GM23338 (cell line): Measurements from ENCODE around the gene CAMSAP2. TPM values are rescaled to one million over a fixed set of nuclear protein-coding genes. Genes with fewer than 3 reads are reported as not detected.

Experiments
- ATAC-seq: fragments of 200-7000 bp; cut with Tn5 transposase; 3 replicates; pipeline ENCODE4 v1.9.1; 2020
- DNase-seq: peaks from one replicate; pipeline ENCODE4 v3.0.0-alpha.2; 2015; ENCODE audit warnings: low spot score
- H2AFZ ChIP-seq: fragments of 200-600 bp; sonication (generic); 2 replicates; pipeline ENCODE4 v1.8.0; 2016; ENCODE audit warnings: antibody characterized with exemption, mild to moderate bottlenecking, moderate library complexity
- H3F3A ChIP-seq: fragments of 200-600 bp; sonication (generic); replicated peaks from 2 replicates; pipeline ENCODE4 v1.8.0; 2017; ENCODE audit warnings: antibody characterized with exemption, mixed run types, low read depth
- H3K27ac ChIP-seq: fragments of 200-600 bp; sonication (generic); 2 replicates; pipeline ENCODE4 v1.6.1; 2016; ENCODE audit warnings: low read depth
- H3K27me3 ChIP-seq: fragments of 200-600 bp; sonication (generic); 2 replicates; pipeline ENCODE4 v1.8.0; 2016; ENCODE audit warnings: mild to moderate bottlenecking, mixed run types, moderate library complexity; ENCODE audit not compliant: insufficient read depth
- H3K36me3 ChIP-seq: fragments of 200-600 bp; sonication (generic); 2 replicates; pipeline ENCODE4 v1.8.0; 2016; ENCODE audit warnings: mild to moderate bottlenecking; ENCODE audit not compliant: insufficient read depth
- H3K4me1 ChIP-seq: fragments of 200-600 bp; sonication (generic); 2 replicates; pipeline ENCODE4 v1.8.0; 2016; ENCODE audit warnings: mild to moderate bottlenecking, moderate library complexity; ENCODE audit not compliant: insufficient read depth
- H3K4me2 ChIP-seq: fragments of 200-600 bp; sonication (generic); 2 replicates; pipeline ENCODE4 v1.7.1; 2017; ENCODE audit warnings: mixed run types
- H3K4me3 ChIP-seq: fragments of 200-600 bp; sonication (generic); 2 replicates; pipeline ENCODE4 v1.6.1; 2016; ENCODE audit warnings: mixed run types
- H3K79me2 ChIP-seq: fragments of 200-600 bp; sonication (generic); replicated peaks from 2 replicates; pipeline ENCODE4 v1.8.0; 2017; ENCODE audit warnings: mild to moderate bottlenecking; ENCODE audit not compliant: insufficient read depth
- H3K9me2 ChIP-seq: fragments of 200-600 bp; sonication (generic); 2 replicates; pipeline ENCODE4 v1.8.0; 2017; ENCODE audit not compliant: insufficient read depth
- H4K20me1 ChIP-seq: fragments of 200-600 bp; sonication (generic); replicated peaks from 2 replicates; pipeline ENCODE4 v1.8.0; 2017; ENCODE audit warnings: mild to moderate bottlenecking; ENCODE audit not compliant: insufficient read depth
- H3K27ac Mint-ChIP-seq: 2 replicates; pipeline ENCODE4 v1.8.0; 2020; ENCODE audit warnings: inconsistent platforms, mild to moderate bottlenecking, moderate library complexity, mixed read lengths
- H3K27me3 Mint-ChIP-seq: 3 replicates; pipeline ENCODE4 v1.8.0; 2022; ENCODE audit warnings: low read depth, mild to moderate bottlenecking, moderate library complexity, mixed read lengths, inconsistent platforms; ENCODE audit not compliant: insufficient read depth, poor library complexity
- H3K36me3 Mint-ChIP-seq: 3 replicates; pipeline ENCODE4 v1.8.0; 2021; ENCODE audit warnings: low read depth, mild to moderate bottlenecking, inconsistent platforms, moderate library complexity, mixed read lengths
- H3K4me1 Mint-ChIP-seq: 3 replicates; pipeline ENCODE4 v1.8.0; 2020; ENCODE audit warnings: mild to moderate bottlenecking, inconsistent platforms, mixed read lengths
- H3K4me3 Mint-ChIP-seq: 3 replicates; pipeline ENCODE4 v1.8.0; 2021; ENCODE audit warnings: moderate library complexity, mild to moderate bottlenecking, inconsistent platforms, mixed read lengths
- H3K9me3 Mint-ChIP-seq: 3 replicates; pipeline ENCODE4 v1.8.0; 2020; ENCODE audit warnings: moderate library complexity, mild to moderate bottlenecking, inconsistent platforms, mixed read lengths
- CREB1 ChIP-seq: fragments of 250-450 bp; sonication (Bioruptor Pico); IDR thresholded peaks from 2 replicates; pipeline ENCODE4 v1.5.0; 2020; ENCODE audit warnings: low read depth, mild to moderate bottlenecking, moderate library complexity
- CTCF ChIP-seq, 2 experiments: fragments of 200-600 bp in 1 of 2; sonication (generic) in 1 of 2; conservative IDR thresholded peaks; 2 replicates each; pipeline versions ENCODE4 v1.5.1 to v1.6.1; 2016 to 2017; ENCODE audit warnings: antibody characterized with exemption in 2 of 2, low read depth in 2 of 2, mild to moderate bottlenecking in 2 of 2, moderate library complexity in 1 of 2
- ETS1 ChIP-seq: IDR thresholded peaks from 2 replicates; pipeline ENCODE4 v1.6.1; 2016; ENCODE audit warnings: antibody characterized with exemption
- EZH2 ChIP-seq: fragments of 200-600 bp; sonication (generic); IDR thresholded peaks from one replicate; pipeline ENCODE4 v1.8.0; 2017; ENCODE audit warnings: antibody characterized with exemption, mild to moderate bottlenecking, low read depth; ENCODE audit not compliant: unreplicated experiment
- JUNB ChIP-seq: IDR thresholded peaks from one replicate; pipeline ENCODE4 v1.6.1; 2016; ENCODE audit warnings: antibody characterized with exemption; ENCODE audit not compliant: unreplicated experiment
- NANOG ChIP-seq: IDR thresholded peaks from 2 replicates; pipeline ENCODE4 v1.6.1; 2016; ENCODE audit warnings: antibody characterized with exemption, borderline replicate concordance
- REST ChIP-seq: IDR thresholded peaks from one replicate; pipeline ENCODE4 v1.6.1; 2018; ENCODE audit warnings: antibody characterized with exemption; ENCODE audit not compliant: unreplicated experiment
- ZNF114 ChIP-seq: fragments of 250-450 bp; sonication (Bioruptor Pico); IDR thresholded peaks from 2 replicates; pipeline ENCODE4 v1.5.0; 2020; ENCODE audit warnings: mild to moderate bottlenecking, moderate library complexity
- ZNF331 ChIP-seq: fragments of 250-450 bp; sonication (Bioruptor Pico); IDR thresholded peaks from 2 replicates; pipeline ENCODE4 v1.5.0; 2020; ENCODE audit warnings: low read depth, mild to moderate bottlenecking, moderate library complexity
- ZNF462 ChIP-seq: fragments of 250-450 bp; sonication (Bioruptor Pico); IDR thresholded peaks from 2 replicates; pipeline ENCODE4 v1.5.0; 2020; ENCODE audit warnings: mild to moderate bottlenecking, moderate library complexity
- polyA plus RNA-seq: library from polyadenylated mRNA; unstranded; fragments of >200 nt; fragmentation: Nextera tagmentation; extraction: Ambion mirVana; gene quantifications from 2 replicates; pipeline ENCODE4 v1.2.1, GENCODE V29; 2016
- total RNA-seq: library from RNA; depleted of rRNA; stranded (reverse); fragments of >200 nt; shearing (Covaris generic); gene quantifications from 2 replicates; pipeline ENCODE4 v1.2.3, GENCODE V29; 2014

Gene CAMSAP2
- total and polyA plus RNA-seq, 2 experiments from 2014 or later: 9.1 to 21.3 TPM

GRCh38 chr1:200887036-200887435 lies 148.3 kb downstream of the CAMSAP2 start:
- no peak overlapping the region for H3K27ac Mint-ChIP-seq
- ATAC-seq: no peak
- H3K4me3 Mint-ChIP-seq: no peak overlapping the region; the same call in 2 of the 3 replicates

More at GRCh38 chr1:200887036-200887435, 148.3 kb downstream of the CAMSAP2 start:
- no peaks in the 10 kb centered on the region; the same call in 2 of the 3 replicates for H3K9me3 Mint-ChIP-seq
- no peaks in the 10 kb centered on the region; the same call in 1 of the 2 replicates for H4K20me1 ChIP-seq
- no peak overlapping the region for H3K27ac ChIP-seq
- peaks cover 1% of the 10 kb centered on the region for H3K79me2 ChIP-seq
- peaks cover 50% of the 10 kb centered on the region for H3K4me1 Mint-ChIP-seq
- H3K27me3 Mint-ChIP-seq: peaks cover 25% of the 10 kb centered on the region
- H3K9me2 ChIP-seq: no peaks in the 10 kb centered on the region
- H3K36me3 ChIP-seq: no peaks in the 10 kb centered on the region
- H2AFZ ChIP-seq: no peak overlapping the region
- no peak for DNase-seq
- no peak for TF ChIP-seq EZH2
- TF ChIP-seq JUNB: no peak
- no peak for TF ChIP-seq ZNF331 (CRISPR knock-in tag)
- no peak for TF ChIP-seq NANOG
- no peak for TF ChIP-seq ZNF462
- no peak for TF ChIP-seq ETS1
- TF ChIP-seq REST: no peak
- TF ChIP-seq ZNF114 (CRISPR knock-in tag): no peak
- no peak for TF ChIP-seq CTCF (conservative IDR thresholded peaks at IDR 0.05; ENCODE audit: low read depth in 2 of 2)
- TF ChIP-seq CREB1: no peak
- no peak overlapping the region for H3K4me3 ChIP-seq
- peaks cover 37% of the 10 kb centered on the region for H3K4me1 ChIP-seq
- no peaks in the 10 kb centered on the region for H3K36me3 Mint-ChIP-seq
- H3K4me2 ChIP-seq: 0 out of 2 replicates have a peak overlapping the region, but pooled peaks have one; percentile 64
- H3F3A ChIP-seq: 0 out of 2 replicates have a peak, but pooled peaks cover 7% of the 10 kb centered on the region
- H3K27me3 ChIP-seq: no peaks in the 10 kb centered on the region
